Measurements from ENCODE around the gene PLCB3.

PLCB3 gene

GRCh38 chr11:64290352-64291261, 39.3 kb downstream of the PLCB3 start:
- no peak for DNase-seq

- DNase-seq = no peak
These were observed 40.0 kb downstream of the PLCB3 start, which contains the start of gene KCNK4 for GRCh38 chr11:64291262-64291751. Gene KCNK4, plus strand, starts transcription at chr11:64291302. Its CDS starts 1,717 bp downstream, at chr11:64293019.

GRCh38 chr11:64291752-64292459, 40.6 kb downstream of the PLCB3 start:
- DNase-seq = no peak

- DNase-seq = no peak
These were observed 41.3 kb downstream of the PLCB3 start for GRCh38 chr11:64292460-64293254.

- no peak for DNase-seq
These were observed 43.4 kb downstream of the PLCB3 start for GRCh38 chr11:64294774-64295173.

GRCh38 chr11:64295760-64296159, 44.4 kb downstream of the PLCB3 start:
- no peak for DNase-seq

- no peak for DNase-seq
These were observed 44.9 kb downstream of the PLCB3 start for GRCh38 chr11:64296236-64296635.

- DNase-seq = no peak
These were observed 45.7 kb downstream of the PLCB3 start for GRCh38 chr11:64296830-64297698.

GRCh38 chr11:64297699-64298358, 46.5 kb downstream of the PLCB3 start:
- no peak for DNase-seq

- no peak for DNase-seq
These were observed 47.9 kb downstream of the PLCB3 start for GRCh38 chr11:64298966-64299846.

GRCh38 chr11:64299847-64300648, 48.7 kb downstream of the PLCB3 start, which contains the start of gene CATSPERZ:
Gene CATSPERZ, plus strand, starts transcription at chr11:64300358. Its CDS starts 53 bp downstream, at chr11:64300411.
- no peak for DNase-seq

- no peak for DNase-seq
These were observed 52.0 kb downstream of the PLCB3 start for GRCh38 chr11:64303109-64304031.

GRCh38 chr11:64304032-64304315, 52.6 kb downstream of the PLCB3 start:
- DNase-seq = no peak

GRCh38 chr11:64304316-64305072, 53.2 kb downstream of the PLCB3 start:
- peak; percentile 95 for DNase-seq

- DNase-seq = peak; percentile 100
These were observed 53.9 kb downstream of the PLCB3 start, which contains the start of gene ESRRA for GRCh38 chr11:64305075-64305690. Gene ESRRA, plus strand, starts transcription at chr11:64305524. Its CDS starts 1,656 bp downstream, at chr11:64307180.

GRCh38 chr11:64305691-64306562, 54.6 kb downstream of the PLCB3 start:
- DNase-seq = peak; percentile 73
